Measurements from ENCODE around the gene ZNF142.

GRCh38 chr2:218618102-218618860 lies 41.1 kb downstream of the ZNF142 start:
- TF ChIP-seq CTCF (tag by site-specific recombination; IDR thresholded peaks at IDR 0.05): peak; percentile 49
- TF ChIP-seq, protein P1, sequence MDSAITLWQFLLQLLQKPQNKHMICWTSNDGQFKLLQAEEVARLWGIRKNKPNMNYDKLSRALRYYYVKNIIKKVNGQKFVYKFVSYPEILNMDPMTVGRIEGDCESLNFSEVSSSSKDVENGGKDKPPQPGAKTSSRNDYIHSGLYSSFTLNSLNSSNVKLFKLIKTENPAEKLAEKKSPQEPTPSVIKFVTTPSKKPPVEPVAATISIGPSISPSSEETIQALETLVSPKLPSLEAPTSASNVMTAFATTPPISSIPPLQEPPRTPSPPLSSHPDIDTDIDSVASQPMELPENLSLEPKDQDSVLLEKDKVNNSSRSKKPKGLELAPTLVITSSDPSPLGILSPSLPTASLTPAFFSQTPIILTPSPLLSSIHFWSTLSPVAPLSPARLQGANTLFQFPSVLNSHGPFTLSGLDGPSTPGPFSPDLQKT (IDR thresholded peaks at IDR 0.05; ENCODE audit: borderline replicate concordance, low read depth, low read length): no peak
- TF ChIP-seq YY1 (tag by site-specific recombination; IDR thresholded peaks at IDR 0.05): no peak
- TF ChIP-seq ZNF404 (tag by site-specific recombination; IDR thresholded peaks at IDR 0.05): no peak
- TF ChIP-seq ZNF2 (tag by site-specific recombination; IDR thresholded peaks at IDR 0.05): no peak
- TF ChIP-seq, protein P2, sequence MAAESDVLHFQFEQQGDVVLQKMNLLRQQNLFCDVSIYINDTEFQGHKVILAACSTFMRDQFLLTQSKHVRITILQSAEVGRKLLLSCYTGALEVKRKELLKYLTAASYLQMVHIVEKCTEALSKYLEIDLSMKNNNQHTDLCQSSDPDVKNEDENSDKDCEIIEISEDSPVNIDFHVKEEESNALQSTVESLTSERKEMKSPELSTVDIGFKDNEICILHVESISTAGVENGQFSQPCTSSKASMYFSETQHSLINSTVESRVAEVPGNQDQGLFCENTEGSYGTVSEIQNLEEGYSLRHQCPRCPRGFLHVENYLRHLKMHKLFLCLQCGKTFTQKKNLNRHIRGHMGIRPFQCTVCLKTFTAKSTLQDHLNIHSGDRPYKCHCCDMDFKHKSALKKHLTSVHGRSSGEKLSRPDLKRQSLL (tag by site-specific recombination; IDR thresholded peaks at IDR 0.05): no peak
- TF ChIP-seq PRDM1 (tag by site-specific recombination; IDR thresholded peaks at IDR 0.05): no peak
- TF ChIP-seq ZNF341 (tag by site-specific recombination; IDR thresholded peaks at IDR 0.05; ENCODE audit: low read depth): no peak
- no peak for TF ChIP-seq ZNF274 (IDR thresholded peaks at IDR 0.05; ENCODE audit: low read length)
- no peak for TF ChIP-seq ZNF274 (tag by site-specific recombination; IDR thresholded peaks at IDR 0.05; ENCODE audit: borderline replicate concordance)
